ENCODE results near the gene RBM33.

- TF ChIP-seq POLR2A (IDR thresholded peaks at IDR 0.05; ENCODE audit: insufficient read depth in 1 of 2, low read depth in 2 of 2, low read length in 2 of 2) (no peak), ZNF678 (CRISPR knock-in tag; IDR thresholded peaks at IDR 0.05) (no peak), HMG20B (CRISPR knock-in tag; conservative IDR thresholded peaks at IDR 0.05) (no peak), ZNF121 (CRISPR knock-in tag; IDR thresholded peaks at IDR 0.05) (no peak), ZBTB33 (CRISPR knock-in tag; IDR thresholded peaks at IDR 0.05) (no peak), MED13 (CRISPR knock-in tag; IDR thresholded peaks at IDR 0.05) (no peak), ZSCAN5A (CRISPR knock-in tag; IDR thresholded peaks at IDR 0.05; ENCODE audit: borderline replicate concordance) (no peak)
These were observed 23.0 kb upstream of the RBM33 start for GRCh38 chr7:155621418-155621980.
